Keratinocyte (primary cell): ENCODE results near the gene HEPACAM. TPM values are rescaled to one million over a fixed set of nuclear protein-coding genes. Genes with fewer than 3 reads are reported as not detected.

Experiments used
- DNase-seq: peaks from one replicate; pipeline ENCODE4 v3.0.0-alpha.2; 2011; ENCODE audit warnings: low read depth, missing footprints, low spot score
- FAIRE-seq: peaks from 2 replicates; lab custom pipeline; 2011; peaks lifted over from hg19 to GRCh38; lab: Jason Lieb, UNC
- H2AFZ ChIP-seq: 2 replicates; pipeline ENCODE4 v1.6.0; 2012; ENCODE audit warnings: low read length, control low read depth, inconsistent platforms; ENCODE audit not compliant: control insufficient read depth
- H3K27ac ChIP-seq: 2 replicates; pipeline ENCODE4 v1.5.1; 2011; ENCODE audit warnings: low read length; ENCODE audit not compliant: control insufficient read depth, insufficient read depth
- H3K27me3 ChIP-seq: 3 replicates; pipeline ENCODE4 v1.6.0; 2011; ENCODE audit warnings: low read length; ENCODE audit not compliant: control insufficient read depth, insufficient read depth; ENCODE audit errors: extremely low read depth
- H3K36me3 ChIP-seq, 2 experiments: 2 replicates in 1 of 2; 3 replicates in 1 of 2; pipeline ENCODE4 v1.5.1; 2011; ENCODE audit warnings: low read length in 2 of 2, mild to moderate bottlenecking in 1 of 2; ENCODE audit not compliant: control insufficient read depth in 2 of 2, insufficient read depth in 2 of 2; ENCODE audit errors: extremely low read depth in 1 of 2
- H3K4me1 ChIP-seq: 3 replicates; pipeline ENCODE4 v1.5.1; 2011; ENCODE audit warnings: low read length; ENCODE audit not compliant: control insufficient read depth, insufficient read depth; ENCODE audit errors: extremely low read depth
- H3K4me2 ChIP-seq: 3 replicates; pipeline ENCODE4 v1.6.0; 2011; ENCODE audit warnings: low read depth, low read length; ENCODE audit not compliant: control insufficient read depth, insufficient read depth; ENCODE audit errors: extremely low read depth
- H3K4me3 ChIP-seq, 3 experiments: fragments of 200-600 bp in 1 of 3; sonication (generic) in 1 of 3; 2 replicates in 2 of 3; 3 replicates in 1 of 3; pipeline ENCODE4 v1.5.1; 2011 to 2016; ENCODE audit warnings: low read length in 3 of 3, mild to moderate bottlenecking in 3 of 3, control low read depth in 2 of 3, inconsistent platforms in 1 of 3, low read depth in 1 of 3, mixed read lengths in 1 of 3, mixed run types in 1 of 3, moderate library complexity in 1 of 3; ENCODE audit not compliant: control insufficient read depth in 2 of 3, insufficient read depth in 2 of 3; ENCODE audit errors: extremely low read depth in 1 of 3
- H3K79me2 ChIP-seq: 2 replicates; pipeline ENCODE4 v1.6.0; 2012; ENCODE audit warnings: low read length; ENCODE audit not compliant: control insufficient read depth, insufficient read depth
- H3K9ac ChIP-seq: 3 replicates; pipeline ENCODE4 v1.6.0; 2011; ENCODE audit warnings: low read length; ENCODE audit not compliant: control insufficient read depth, insufficient read depth; ENCODE audit errors: extremely low read depth
- H3K9me1 ChIP-seq: 3 replicates; pipeline ENCODE4 v1.6.0; 2011; ENCODE audit warnings: low read length; ENCODE audit not compliant: control insufficient read depth, insufficient read depth; ENCODE audit errors: extremely low read depth
- H3K9me3 ChIP-seq: 2 replicates; pipeline ENCODE4 v1.5.1; 2012; ENCODE audit warnings: low read depth, low read length; ENCODE audit not compliant: control insufficient read depth
- H4K20me1 ChIP-seq: 3 replicates; pipeline ENCODE4 v1.6.0; 2011; ENCODE audit warnings: low read length; ENCODE audit not compliant: control insufficient read depth, insufficient read depth; ENCODE audit errors: extremely low read depth
- EZH2 ChIP-seq: IDR thresholded peaks from one replicate; pipeline ENCODE4 v1.6.1; 2012; ENCODE audit warnings: inconsistent platforms, mild to moderate bottlenecking, low read length, moderate library complexity
- dilution Hi-C: fragments of 300-500 bp; cut with MboI; formaldehyde crosslinking; loops from one replicate; pipeline ENCODE4 v1.7.0; 2020; ENCODE audit warnings: low sequenced_read_pairs; ENCODE audit not compliant: extremely low pct_ligation_motif_present
- polyA plus RNA-seq, 5 experiments: library from polyadenylated mRNA; depleted of rRNA in 3 of 5; stranded (reverse) in 3 of 5; stranded (forward) in 1 of 5; unstranded in 1 of 5; fragments of >200 nt; gene quantifications; 1 replicate in 1 of 5; 2 replicates in 3 of 5; 3 replicates in 1 of 5; pipeline versions ENCODE4 v1.2.1 to v1.2.3, GENCODE V29; 2011 to 2012; ENCODE audit warnings: missing spikeins in 2 of 5, low read depth in 1 of 5, low replicate concordance in 1 of 5
- TF ChIP-seq, protein P1 (sequence below), 3 experiments: IDR thresholded peaks in 1 of 3; conservative IDR thresholded peaks in 1 of 3; optimal IDR thresholded peaks in 1 of 3; 2 replicates in 2 of 3; 3 replicates in 1 of 3; pipeline versions ENCODE3 to v1.5.1; 2011; ENCODE audit warnings: low read length in 3 of 3, mild to moderate bottlenecking in 3 of 3, moderate library complexity in 2 of 3, control low read depth in 1 of 3, inconsistent platforms in 1 of 3; ENCODE audit not compliant: insufficient read depth in 2 of 3; ENCODE audit errors: extremely low read depth in 1 of 3

The HEPACAM gene
- polyA plus RNA-seq, 1 donor (not counting 4 experiments of a cell fraction or from before 2014, with no cell fraction given): not detected

DNA sequence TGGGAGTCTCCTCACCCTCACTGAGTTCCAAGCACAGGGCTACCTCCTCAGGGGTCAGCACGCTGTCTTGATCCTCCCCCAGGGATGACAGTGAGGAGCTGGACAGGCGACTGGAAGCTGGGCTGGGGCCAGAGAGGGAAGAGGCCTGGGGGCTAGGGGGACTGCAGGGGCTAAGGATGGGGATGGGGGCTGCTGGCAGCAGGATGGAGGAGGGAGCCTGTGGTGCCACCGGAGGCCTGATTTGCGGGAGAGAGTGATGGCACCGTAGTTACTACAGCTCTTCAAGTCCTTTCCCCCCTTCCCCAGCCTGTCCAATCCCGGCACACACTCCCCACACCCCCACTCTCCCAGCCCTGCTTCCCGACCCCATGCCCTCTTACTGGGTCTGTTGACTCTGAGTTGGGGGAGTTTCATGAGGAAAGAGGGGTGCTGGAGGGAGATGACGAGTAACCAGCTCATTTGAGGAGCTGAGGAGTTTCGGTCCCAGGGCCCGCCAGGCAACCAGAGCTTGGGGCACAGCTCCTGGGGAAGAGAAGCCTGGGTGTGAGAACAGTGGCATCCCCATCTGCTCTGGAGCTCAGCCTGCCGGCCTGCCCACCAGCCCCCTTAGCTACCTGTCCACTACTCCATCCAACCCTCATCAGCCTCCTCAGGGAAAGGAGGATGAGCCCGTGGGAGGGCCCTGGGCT lies 48.7 kb downstream of the HEPACAM start:
- no peak overlapping the region for H2AFZ ChIP-seq
- dilution Hi-C loops: no loop called here
- no peaks in the 10 kb centered on the region for H3K4me1 ChIP-seq
- H3K9me3 ChIP-seq: no peaks in the 10 kb centered on the region
- H3K27me3 ChIP-seq: no peaks in the 10 kb centered on the region
- H3K4me3 ChIP-seq: no peak overlapping the region
- TF ChIP-seq EZH2: no peak
- TF ChIP-seq, protein P1, sequence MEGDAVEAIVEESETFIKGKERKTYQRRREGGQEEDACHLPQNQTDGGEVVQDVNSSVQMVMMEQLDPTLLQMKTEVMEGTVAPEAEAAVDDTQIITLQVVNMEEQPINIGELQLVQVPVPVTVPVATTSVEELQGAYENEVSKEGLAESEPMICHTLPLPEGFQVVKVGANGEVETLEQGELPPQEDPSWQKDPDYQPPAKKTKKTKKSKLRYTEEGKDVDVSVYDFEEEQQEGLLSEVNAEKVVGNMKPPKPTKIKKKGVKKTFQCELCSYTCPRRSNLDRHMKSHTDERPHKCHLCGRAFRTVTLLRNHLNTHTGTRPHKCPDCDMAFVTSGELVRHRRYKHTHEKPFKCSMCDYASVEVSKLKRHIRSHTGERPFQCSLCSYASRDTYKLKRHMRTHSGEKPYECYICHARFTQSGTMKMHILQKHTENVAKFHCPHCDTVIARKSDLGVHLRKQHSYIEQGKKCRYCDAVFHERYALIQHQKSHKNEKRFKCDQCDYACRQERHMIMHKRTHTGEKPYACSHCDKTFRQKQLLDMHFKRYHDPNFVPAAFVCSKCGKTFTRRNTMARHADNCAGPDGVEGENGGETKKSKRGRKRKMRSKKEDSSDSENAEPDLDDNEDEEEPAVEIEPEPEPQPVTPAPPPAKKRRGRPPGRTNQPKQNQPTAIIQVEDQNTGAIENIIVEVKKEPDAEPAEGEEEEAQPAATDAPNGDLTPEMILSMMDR (optimal IDR thresholded peaks at IDR 0.05 in 1 of 3, IDR thresholded peaks at IDR 0.05 in 1 of 3, conservative IDR thresholded peaks at IDR 0.05 in 1 of 3; ENCODE audit: extremely low read depth in 1 of 3, insufficient read depth in 2 of 3, low read length in 3 of 3): no peak
- no peaks in the 10 kb centered on the region for H4K20me1 ChIP-seq
- H3K79me2 ChIP-seq: no peaks in the 10 kb centered on the region
- no peak overlapping the region for H3K9ac ChIP-seq
- H3K36me3 ChIP-seq: no peaks in the 10 kb centered on the region
- H3K4me2 ChIP-seq: no peak overlapping the region
- H3K27ac ChIP-seq: no peak overlapping the region
- DNase-seq: no peak
- no peak for FAIRE-seq
- no peaks in the 10 kb centered on the region for H3K9me1 ChIP-seq

DNA sequence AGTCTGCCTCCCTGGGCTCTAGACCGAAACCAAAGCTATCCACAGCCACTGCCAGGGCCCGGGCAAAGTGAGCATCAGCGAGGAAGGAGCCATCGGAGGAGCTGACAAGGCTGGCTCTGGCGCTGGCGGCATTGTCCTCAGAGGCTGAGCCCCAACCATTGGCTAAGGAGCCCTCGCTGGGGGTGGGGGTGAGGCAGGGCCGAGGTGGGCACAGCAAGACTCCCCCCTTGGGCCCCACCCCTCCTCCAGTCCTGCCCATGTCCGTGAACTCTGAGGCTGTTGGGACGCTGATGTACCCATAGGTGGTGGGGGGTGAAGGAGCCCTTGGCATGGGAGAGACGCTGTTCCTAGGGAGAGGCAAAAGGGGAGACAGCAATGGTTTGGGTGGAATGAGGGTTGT lies 49.4 kb downstream of the HEPACAM start:
- no peak overlapping the region for H3K27ac ChIP-seq
- DNase-seq (no peak), FAIRE-seq (no peak)
- no peak overlapping the region for H3K4me2 ChIP-seq
- H3K9ac ChIP-seq: no peak overlapping the region
- dilution Hi-C loops: no loop called here
- no peak overlapping the region for H3K4me3 ChIP-seq
- TF ChIP-seq, protein P1 (optimal IDR thresholded peaks at IDR 0.05 in 1 of 3, IDR thresholded peaks at IDR 0.05 in 1 of 3, conservative IDR thresholded peaks at IDR 0.05 in 1 of 3; ENCODE audit: extremely low read depth in 1 of 3, insufficient read depth in 2 of 3, low read length in 3 of 3): no peak
- no peak for TF ChIP-seq EZH2
- no peaks in the 10 kb centered on the region for H3K27me3 ChIP-seq
- no peaks in the 10 kb centered on the region for H3K36me3 ChIP-seq
- no peaks in the 10 kb centered on the region for H3K4me1 ChIP-seq
- no peak overlapping the region for H2AFZ ChIP-seq
- no peaks in the 10 kb centered on the region for H4K20me1 ChIP-seq
- no peaks in the 10 kb centered on the region for H3K9me3 ChIP-seq
- no peaks in the 10 kb centered on the region for H3K9me1 ChIP-seq
- H3K79me2 ChIP-seq: no peaks in the 10 kb centered on the region
